Peyer's patch (tissue), 4 donors: ENCODE data around the gene FBXL19. TPM values are rescaled to one million over a fixed set of nuclear protein-coding genes. Genes with fewer than 3 reads are reported as not detected.
"Not testable (repeated sequence)": the region's sequence is repeated elsewhere in the genome, so short reads cannot be mapped to it uniquely, and the experiment has no call there.

Experiments
- DNase-seq, 3 donors: peaks; one replicate each; pipeline ENCODE4 v3.0.0-alpha.2; 2017 to 2019
- H3K27ac ChIP-seq, 4 donors: fragments of 200-600 bp; sonication (generic); one replicate each; pipeline ENCODE4 v1.5.1; 2016 to 2019
- H3K27me3 ChIP-seq, 2 donors: fragments of 200-600 bp; sonication (generic); one replicate each; pipeline ENCODE4 v1.5.1; 2019
- H3K36me3 ChIP-seq, 3 donors: fragments of 200-600 bp; sonication (generic); one replicate each; pipeline ENCODE4 v1.5.1; 2016 to 2019
- H3K4me1 ChIP-seq, 4 donors: fragments of 200-600 bp; sonication (generic); one replicate each; pipeline ENCODE4 v1.5.1; 2016 to 2019
- H3K4me3 ChIP-seq, 4 donors: fragments of 200-600 bp; sonication (generic); 1 replicate in 3 of 4; 2 replicates in 1 of 4; pipeline ENCODE4 v1.5.1; 2016 to 2019; ENCODE audit warnings: mild to moderate bottlenecking in 1 of 4
- H3K9me3 ChIP-seq, 4 donors: fragments of 200-600 bp; sonication (generic); one replicate each; pipeline ENCODE4 v1.5.1; 2016 to 2019; ENCODE audit warnings: mild to moderate bottlenecking in 1 of 4
- POLR2A ChIP-seq, 2 donors: fragments of 450-650 bp; IDR thresholded peaks; one replicate each; pipeline ENCODE4 v1.5.1; 2017; ENCODE audit warnings: antibody characterized with exemption in 2 of 2, mild to moderate bottlenecking in 2 of 2, moderate library complexity in 2 of 2
- total RNA-seq, 4 donors: library from RNA; depleted of rRNA; stranded (reverse); fragments of >200 nt; gene quantifications; one replicate each; pipeline ENCODE4 v1.1.0, GENCODE V29; 2016
- TF ChIP-seq, protein P1 (sequence below), 6 experiments: fragments of 450-650 bp in 4 of 6; fragments of 200-600 bp in 2 of 6; sonication (generic) in 1 of 6; IDR thresholded peaks; one replicate each; pipeline ENCODE4 v1.5.1; 2017 to 2019; ENCODE audit warnings: antibody characterized with exemption in 6 of 6, mild to moderate bottlenecking in 3 of 6, moderate library complexity in 1 of 6

FBXL19 gene
- total RNA-seq, 4 donors from 2014 or later = 25.0 to 51.2 (median 47.9) TPM

GRCh38 chr16:30937692-30938091 is 14.3 kb downstream of the FBXL19 start:
- no peak overlapping the region for H3K4me3 ChIP-seq
- no peaks in the 10 kb centered on the region for H3K9me3 ChIP-seq
- H3K27me3 ChIP-seq = no peaks in the 10 kb centered on the region
- H3K36me3 ChIP-seq = peaks cover 0 to 23% (median 0%) of the 10 kb centered on the region in 3 donors
- no peak for DNase-seq
- H3K4me1 ChIP-seq = peaks cover 0 to 13% (median 6%) of the 10 kb centered on the region in 4 donors
- TF ChIP-seq, protein P1, sequence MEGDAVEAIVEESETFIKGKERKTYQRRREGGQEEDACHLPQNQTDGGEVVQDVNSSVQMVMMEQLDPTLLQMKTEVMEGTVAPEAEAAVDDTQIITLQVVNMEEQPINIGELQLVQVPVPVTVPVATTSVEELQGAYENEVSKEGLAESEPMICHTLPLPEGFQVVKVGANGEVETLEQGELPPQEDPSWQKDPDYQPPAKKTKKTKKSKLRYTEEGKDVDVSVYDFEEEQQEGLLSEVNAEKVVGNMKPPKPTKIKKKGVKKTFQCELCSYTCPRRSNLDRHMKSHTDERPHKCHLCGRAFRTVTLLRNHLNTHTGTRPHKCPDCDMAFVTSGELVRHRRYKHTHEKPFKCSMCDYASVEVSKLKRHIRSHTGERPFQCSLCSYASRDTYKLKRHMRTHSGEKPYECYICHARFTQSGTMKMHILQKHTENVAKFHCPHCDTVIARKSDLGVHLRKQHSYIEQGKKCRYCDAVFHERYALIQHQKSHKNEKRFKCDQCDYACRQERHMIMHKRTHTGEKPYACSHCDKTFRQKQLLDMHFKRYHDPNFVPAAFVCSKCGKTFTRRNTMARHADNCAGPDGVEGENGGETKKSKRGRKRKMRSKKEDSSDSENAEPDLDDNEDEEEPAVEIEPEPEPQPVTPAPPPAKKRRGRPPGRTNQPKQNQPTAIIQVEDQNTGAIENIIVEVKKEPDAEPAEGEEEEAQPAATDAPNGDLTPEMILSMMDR (IDR thresholded peaks at IDR 0.05) = no peak
- TF ChIP-seq POLR2A (IDR thresholded peaks at IDR 0.05) = no peak
- no peak overlapping the region for H3K27ac ChIP-seq

- H3K27me3 ChIP-seq, H3K4me3 ChIP-seq, DNase-seq, H3K9me3 ChIP-seq, H3K27ac ChIP-seq: not testable (repeated sequence)
- peaks cover 0 to 18% (median 6%) of the 10 kb centered on the region in 4 donors for H3K4me1 ChIP-seq
- H3K36me3 ChIP-seq = peaks cover 0 to 28% (median 0%) of the 10 kb centered on the region in 3 donors
Measured at GRCh38 chr16:30939571-30939970, 16.2 kb downstream of the FBXL19 start.

DNA sequence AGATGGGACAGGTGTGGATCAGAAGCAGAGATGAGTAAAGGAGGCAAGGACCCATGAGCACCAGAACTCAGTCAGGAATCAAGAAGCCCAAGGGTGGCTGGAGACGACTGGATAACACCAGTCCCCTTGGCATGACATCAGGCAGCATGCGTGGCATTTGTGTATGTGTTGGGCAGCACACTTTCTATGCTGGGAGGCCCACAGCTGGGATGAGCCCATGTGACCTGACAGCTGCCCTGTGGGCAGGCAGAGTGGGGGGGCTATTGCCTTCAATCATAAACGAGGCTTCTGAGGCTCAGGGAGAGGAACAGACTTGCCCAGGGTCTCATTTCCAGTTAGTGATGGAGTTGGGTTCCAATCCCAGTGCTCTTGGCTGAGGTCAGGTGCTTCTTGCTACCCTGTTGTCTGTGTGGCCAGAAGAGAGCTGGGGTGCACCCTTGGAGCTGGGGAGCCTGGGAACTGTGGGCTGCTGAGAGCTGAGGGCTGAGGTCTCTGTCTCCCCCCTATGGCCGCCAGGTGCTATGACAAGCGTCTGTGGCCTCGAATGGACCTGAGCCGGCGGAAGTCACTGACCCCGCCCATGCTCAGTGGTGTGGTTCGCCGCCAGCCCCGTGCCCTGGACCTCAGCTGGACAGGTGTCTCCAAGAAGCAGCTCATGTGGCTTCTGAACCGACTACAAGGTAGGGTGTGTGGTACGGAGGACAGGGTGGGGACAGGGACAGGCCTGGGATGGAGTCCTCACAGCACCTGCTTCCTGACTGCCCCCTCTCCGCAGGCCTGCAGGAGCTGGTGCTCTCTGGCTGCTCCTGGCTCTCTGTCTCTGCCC is 18.4 kb downstream of the FBXL19 start:
- H3K27ac ChIP-seq = peak overlapping the region; percentile 20 to 81 (median 52)
- H3K36me3 ChIP-seq = peaks cover 0 to 22% (median 0%) of the 10 kb centered on the region in 3 donors
- DNase-seq = peak; percentile 73 to 92 (median 87)
- no peaks in the 10 kb centered on the region for H3K27me3 ChIP-seq
- peaks cover 0 to 18% (median 6%) of the 10 kb centered on the region in 4 donors for H3K4me1 ChIP-seq
- H3K4me3 ChIP-seq = peak overlapping the region in 1 of 4 donors; percentile 23
- no peak for TF ChIP-seq POLR2A (IDR thresholded peaks at IDR 0.05)
- TF ChIP-seq, protein P1 (IDR thresholded peaks at IDR 0.05) = peak; percentile 75 to 94 (median 89)
- H3K9me3 ChIP-seq = no peaks in the 10 kb centered on the region

GRCh38 chr16:30942426-30942806 is 19.0 kb downstream of the FBXL19 start:
- DNase-seq = no peak
- H3K27me3 ChIP-seq = no peaks in the 10 kb centered on the region
- H3K9me3 ChIP-seq = no peaks in the 10 kb centered on the region
- peak overlapping the region in 1 of 4 donors; percentile 23 for H3K4me3 ChIP-seq
- H3K36me3 ChIP-seq = peaks cover 0 to 22% (median 0%) of the 10 kb centered on the region in 3 donors
- peaks cover 0 to 18% (median 6%) of the 10 kb centered on the region in 4 donors for H3K4me1 ChIP-seq
- peak overlapping the region; percentile 20 to 81 (median 52) for H3K27ac ChIP-seq
- TF ChIP-seq, protein P1 (IDR thresholded peaks at IDR 0.05) = no peak
- no peak for TF ChIP-seq POLR2A (IDR thresholded peaks at IDR 0.05)

DNA sequence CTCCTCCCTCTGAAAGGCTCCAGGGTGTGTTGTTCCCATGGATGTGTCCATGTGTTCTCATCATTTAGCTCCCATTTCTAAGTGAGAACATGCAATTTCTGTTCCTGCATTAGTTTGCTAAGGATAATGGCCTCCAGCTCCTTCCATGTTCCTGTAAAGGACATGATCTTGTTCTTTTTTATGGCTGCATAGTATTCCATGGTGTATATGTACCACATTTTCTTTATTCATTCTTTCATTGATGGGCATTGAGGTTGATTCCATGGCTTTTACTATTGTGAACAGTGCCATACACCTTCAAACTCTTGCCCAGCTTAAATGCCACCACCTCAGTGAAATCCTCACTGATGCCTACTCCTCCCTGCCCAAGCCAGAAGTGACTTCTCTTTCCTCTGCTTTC is 21.0 kb downstream of the FBXL19 start:
- Histone ChIP-seq H3K36me3 (peaks cover 0 to 22% (median 0%) of the 10 kb centered on the region in 3 donors), H3K27me3 (no peaks in the 10 kb centered on the region), H3K27ac (no peak overlapping the region), H3K9me3 (no peaks in the 10 kb centered on the region), H3K4me1 (peaks cover 0 to 23% (median 6%) of the 10 kb centered on the region in 4 donors), H3K4me3 (no peak overlapping the region)
- TF ChIP-seq, protein P1 (IDR thresholded peaks at IDR 0.05) = no peak
- TF ChIP-seq POLR2A (IDR thresholded peaks at IDR 0.05) = no peak
- DNase-seq = no peak
